OCI-LY3 (cell line): Measurements from ENCODE around the gene GNB1.
A peak's percentile ranks its signal among the peaks of the same experiment; 100 is the strongest.

Experiments
- H2AFZ ChIP-seq: fragments of 200-600, 300-600 bp; shearing (Covaris generic); 2 replicates; pipeline ENCODE4 v1.6.0; 2014; ENCODE audit warnings: antibody characterized with exemption, low read depth, low read length
- H3K27ac ChIP-seq: fragments of 200-600, 300-600 bp; sonication (generic); 2 replicates; pipeline ENCODE4 v1.5.1; 2014; ENCODE audit warnings: mild to moderate bottlenecking, low read length, moderate library complexity, mixed read lengths
- H3K27me3 ChIP-seq: fragments of 200-600, 300-600 bp; sonication (generic); 2 replicates; pipeline ENCODE4 v1.6.1; 2014; ENCODE audit warnings: low read depth, low read length, mixed read lengths
- H3K36me3 ChIP-seq: fragments of 200-600, 300-600 bp; sonication (generic); replicated peaks from 2 replicates; pipeline ENCODE3; 2014; ENCODE audit warnings: low read depth, low read length, mixed read lengths
- H3K4me1 ChIP-seq: fragments of 300-600, 200-600 bp; sonication (generic); 2 replicates; pipeline ENCODE4 v1.6.1; 2014; ENCODE audit warnings: low read length, mixed read lengths
- H3K4me2 ChIP-seq: fragments of 200-600, 300-600 bp; sonication (generic); 2 replicates; pipeline ENCODE4 v1.6.1; 2014; ENCODE audit warnings: low read length, mixed read lengths
- H3K4me3 ChIP-seq: fragments of 300-600, 200-600 bp; sonication (generic); 2 replicates; pipeline ENCODE4 v1.5.1; 2014; ENCODE audit warnings: antibody characterized with exemption, mild to moderate bottlenecking, low read length, moderate library complexity
- H3K79me2 ChIP-seq: fragments of 300-600, 200-600 bp; shearing (Covaris generic); 2 replicates; pipeline ENCODE4 v1.6.1; 2014; ENCODE audit warnings: mild to moderate bottlenecking, low read length, mixed read lengths
- H3K9ac ChIP-seq: fragments of 300-600, 200-600 bp; shearing (Covaris generic); 2 replicates; pipeline ENCODE4 v1.6.0; 2014; ENCODE audit warnings: mild to moderate bottlenecking, low read length, moderate library complexity
- H3K9me3 ChIP-seq: fragments of 200-600, 300-600 bp; shearing (Covaris generic); 2 replicates; pipeline ENCODE4 v1.6.1; 2014; ENCODE audit warnings: low read length, mixed read lengths; ENCODE audit not compliant: insufficient read depth
- H4K20me1 ChIP-seq: fragments of 200-600, 300-600 bp; sonication (generic); 2 replicates; pipeline ENCODE4 v1.6.1; 2016; ENCODE audit warnings: low read length, mixed read lengths; ENCODE audit not compliant: insufficient read depth
- CTCF ChIP-seq: fragments of 200-600, 300-600 bp; sonication (generic); IDR thresholded peaks from 2 replicates; pipeline ENCODE4 v1.5.1; 2014; ENCODE audit warnings: antibody characterized with exemption, low read length, low read depth
- EZH2phosphoT487 ChIP-seq: fragments of 200-600 bp; shearing (Covaris generic); IDR thresholded peaks from 2 replicates; pipeline ENCODE4 v1.6.1; 2018; ENCODE audit warnings: antibody characterized with exemption, mixed run types, low read depth

The GNB1 gene

DNA sequence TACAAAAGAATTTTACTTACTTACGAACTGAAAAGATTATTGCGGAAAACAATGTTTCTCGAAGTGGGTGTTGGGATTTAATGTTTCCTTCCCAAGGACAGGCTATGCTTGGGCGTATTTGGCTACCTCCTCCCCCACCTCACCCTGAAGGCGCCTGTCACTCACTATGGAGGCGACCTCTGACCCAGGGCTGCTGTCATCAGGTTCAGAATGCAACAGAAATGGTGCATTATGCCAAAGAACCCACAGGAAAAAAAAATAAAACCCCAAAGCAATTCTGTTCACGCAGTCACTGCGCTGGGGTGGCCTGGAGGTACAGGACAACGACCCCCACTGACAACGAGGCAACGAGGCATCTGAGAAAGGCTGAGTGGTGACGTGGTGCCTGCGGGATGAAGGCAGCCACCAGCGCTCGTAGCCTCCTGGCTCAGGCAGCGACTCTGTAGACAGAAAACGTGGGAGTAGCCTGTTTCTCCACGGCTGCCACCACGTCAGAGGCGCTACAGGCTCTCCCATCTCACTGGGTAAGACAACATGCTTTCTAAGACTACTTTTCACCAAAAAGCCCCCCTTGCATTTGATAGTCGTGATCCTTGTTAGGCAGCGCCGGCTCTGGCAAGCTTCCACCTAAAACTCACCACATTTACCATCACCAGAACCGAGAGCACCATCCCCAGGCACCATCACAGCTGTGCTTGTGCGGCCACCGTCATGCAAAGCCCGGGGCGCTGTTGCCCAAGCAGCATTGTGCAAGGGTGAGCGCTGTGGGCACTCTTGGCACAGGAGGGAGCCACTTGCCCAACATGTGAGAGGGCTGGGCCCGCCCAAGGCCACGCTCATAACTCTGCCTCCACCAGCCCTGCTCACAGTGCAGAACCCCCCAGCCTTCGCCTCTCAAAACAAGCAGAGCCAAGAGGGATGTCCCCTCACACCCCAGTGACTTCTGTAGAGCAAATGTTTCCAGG lies 126.9 kb downstream of the GNB1 start:
- Histone ChIP-seq H4K20me1 (peaks cover 18% of the 10 kb centered on the region), H3K4me2 (no peak overlapping the region), H3K27me3 (no peaks in the 10 kb centered on the region), H3K79me2 (peaks cover 95% of the 10 kb centered on the region), H3K9me3 (no peaks in the 10 kb centered on the region), H3K36me3 (peaks cover 44% of the 10 kb centered on the region), H3K27ac (no peak overlapping the region), H3K4me1 (no peaks in the 10 kb centered on the region), H3K4me3 (no peak overlapping the region), H2AFZ (no peak overlapping the region), H3K9ac (no peak overlapping the region)
- no peak for TF ChIP-seq EZH2phosphoT487
- 0 out of 2 replicates have a peak, but pooled peaks have one; percentile 7 for TF ChIP-seq CTCF

DNA sequence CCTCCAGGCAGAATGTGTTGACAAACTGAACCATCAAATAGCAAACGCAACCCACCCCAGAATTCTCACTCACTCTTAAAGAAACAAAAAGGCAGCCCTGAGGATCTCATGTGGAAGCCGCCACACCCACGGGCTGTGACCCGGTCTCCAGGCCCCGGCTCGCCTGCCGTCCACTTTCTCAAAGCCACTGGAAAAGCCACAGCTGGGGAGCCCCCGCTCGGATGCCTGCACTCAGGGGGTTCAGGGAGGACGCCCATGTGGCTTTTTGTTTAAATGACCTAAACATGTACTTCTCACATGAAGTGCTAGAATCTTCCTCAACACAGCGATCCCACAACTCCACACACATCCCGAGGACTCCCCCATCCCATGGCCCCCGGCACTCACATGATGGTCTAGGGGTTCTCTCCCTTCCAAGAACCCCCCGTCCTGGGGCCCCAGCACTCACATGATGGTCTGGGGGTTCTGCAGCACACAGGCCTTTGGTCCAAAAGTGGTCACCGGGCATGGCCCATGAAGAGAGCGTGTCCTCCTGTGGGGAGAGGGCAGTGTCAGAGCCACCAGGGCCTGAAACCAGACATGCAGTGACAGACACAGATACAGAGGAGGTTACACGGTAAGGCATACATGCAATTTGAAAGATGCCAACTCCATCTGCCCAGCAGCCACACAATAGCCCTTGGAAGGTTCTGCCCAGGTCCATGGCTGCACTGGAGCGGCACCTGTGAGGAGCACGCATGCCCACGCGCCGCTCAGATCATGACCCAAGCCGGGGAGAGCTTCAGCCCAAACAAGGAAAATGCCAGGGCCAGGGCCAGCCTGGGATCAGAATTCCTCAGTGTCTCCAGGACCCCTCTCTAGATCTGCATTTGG lies 129.1 kb downstream of the GNB1 start:
- Histone ChIP-seq H3K4me2 (no peak overlapping the region), H3K4me3 (no peak overlapping the region), H3K9ac (no peak overlapping the region), H3K27me3 (no peaks in the 10 kb centered on the region), H3K36me3 (peaks cover 33% of the 10 kb centered on the region), H3K27ac (no peak overlapping the region), H4K20me1 (peaks cover 21% of the 10 kb centered on the region), H2AFZ (no peak overlapping the region), H3K79me2 (peaks cover 89% of the 10 kb centered on the region), H3K9me3 (no peaks in the 10 kb centered on the region), H3K4me1 (no peaks in the 10 kb centered on the region)
- TF ChIP-seq CTCF (no peak), EZH2phosphoT487 (no peak)

- no peak overlapping the region for H3K27ac ChIP-seq
- no peak overlapping the region for H3K9ac ChIP-seq
- H3K27me3 ChIP-seq = no peaks in the 10 kb centered on the region
- H3K79me2 ChIP-seq = peaks cover 78% of the 10 kb centered on the region
- H3K36me3 ChIP-seq = peaks cover 43% of the 10 kb centered on the region
- H3K4me3 ChIP-seq = no peak overlapping the region
- H3K4me2 ChIP-seq = no peak overlapping the region
- H3K4me1 ChIP-seq = no peaks in the 10 kb centered on the region
- no peak for TF ChIP-seq CTCF
- TF ChIP-seq EZH2phosphoT487 = no peak
- no peaks in the 10 kb centered on the region for H3K9me3 ChIP-seq
- H4K20me1 ChIP-seq = peaks cover 21% of the 10 kb centered on the region
- no peak overlapping the region for H2AFZ ChIP-seq
Measured at GRCh38 chr1:1760715-1761114, 130.2 kb downstream of the GNB1 start.

GRCh38 chr1:1760345-1760650 lies 130.6 kb downstream of the GNB1 start:
- no peak overlapping the region for H2AFZ ChIP-seq
- H3K4me3 ChIP-seq = no peak overlapping the region
- no peaks in the 10 kb centered on the region for H3K9me3 ChIP-seq
- TF ChIP-seq EZH2phosphoT487 = no peak
- no peak for TF ChIP-seq CTCF
- H3K27me3 ChIP-seq = no peaks in the 10 kb centered on the region
- no peak overlapping the region for H3K27ac ChIP-seq
- H3K4me2 ChIP-seq = no peak overlapping the region
- no peaks in the 10 kb centered on the region for H3K4me1 ChIP-seq
- H4K20me1 ChIP-seq = peaks cover 21% of the 10 kb centered on the region
- peaks cover 74% of the 10 kb centered on the region for H3K79me2 ChIP-seq
- H3K36me3 ChIP-seq = peaks cover 45% of the 10 kb centered on the region
- no peak overlapping the region for H3K9ac ChIP-seq
